Lower leg skin (tissue), 3 donors: ENCODE results near the gene AGPS.

Source experiments
- CTCF ChIP-seq, 3 donors: fragments of 450-650 bp; IDR thresholded peaks; one replicate each; pipeline ENCODE4 v1.5.1; 2016; ENCODE audit warnings: antibody characterized with exemption in 3 of 3, mild to moderate bottlenecking in 3 of 3, moderate library complexity in 2 of 3
- POLR2A ChIP-seq, 2 donors: fragments of 450-650 bp; IDR thresholded peaks; one replicate each; pipeline ENCODE4 v1.6.1; 2016 to 2017; ENCODE audit warnings: antibody characterized with exemption in 2 of 2, mild to moderate bottlenecking in 1 of 2, moderate library complexity in 1 of 2

- TF ChIP-seq CTCF (IDR thresholded peaks at IDR 0.05) (no peak), POLR2A (IDR thresholded peaks at IDR 0.05) (no peak)
These were observed 706 bp downstream of the AGPS start for GRCh38 chr2:177393203-177393755.
